Retina (tissue), 1 donor: ENCODE results near the gene KRTAP23-1.

Experiments
- DNase-seq: peaks from one replicate; pipeline ENCODE4 v3.0.0-alpha.2; 2016

The KRTAP23-1 gene, protein sequence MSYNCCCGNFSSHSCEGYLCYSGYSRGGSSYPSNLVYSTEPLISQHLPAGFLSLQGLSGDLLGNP

GRCh38 chr21:30348506-30348905, at the start of gene KRTAP23-1:
Gene KRTAP23-1 (minus strand): TSS chr21:30348606. CDS start chr21:30348606, 0 bp downstream.
- DNase-seq: no peak

DNA sequence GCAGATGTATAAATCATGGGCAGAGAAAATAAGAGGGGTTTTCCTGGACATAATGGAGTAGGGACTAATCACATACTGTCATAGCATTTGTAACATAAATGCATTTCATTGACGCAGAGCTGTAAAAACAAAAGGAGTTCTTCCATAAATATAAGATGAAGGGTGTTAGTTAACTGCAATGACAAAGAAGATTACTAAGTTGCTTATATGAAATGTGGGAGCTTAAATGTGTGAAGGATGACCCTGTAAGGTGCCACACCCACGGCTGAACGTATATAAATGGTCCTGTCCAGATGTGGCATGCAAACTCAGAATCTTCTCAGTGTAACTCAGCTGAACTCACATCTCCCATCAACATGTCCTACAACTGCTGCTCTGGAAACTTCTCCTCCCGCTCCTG, 47.3 kb upstream of the KRTAP23-1 start, which contains the start of gene KRTAP13-1:
Gene KRTAP13-1 (plus strand): TSS at position 301 of the 400 bp plus-strand sequence. CDS start 56 bp downstream, at position 357.
- no peak for DNase-seq

DNA sequence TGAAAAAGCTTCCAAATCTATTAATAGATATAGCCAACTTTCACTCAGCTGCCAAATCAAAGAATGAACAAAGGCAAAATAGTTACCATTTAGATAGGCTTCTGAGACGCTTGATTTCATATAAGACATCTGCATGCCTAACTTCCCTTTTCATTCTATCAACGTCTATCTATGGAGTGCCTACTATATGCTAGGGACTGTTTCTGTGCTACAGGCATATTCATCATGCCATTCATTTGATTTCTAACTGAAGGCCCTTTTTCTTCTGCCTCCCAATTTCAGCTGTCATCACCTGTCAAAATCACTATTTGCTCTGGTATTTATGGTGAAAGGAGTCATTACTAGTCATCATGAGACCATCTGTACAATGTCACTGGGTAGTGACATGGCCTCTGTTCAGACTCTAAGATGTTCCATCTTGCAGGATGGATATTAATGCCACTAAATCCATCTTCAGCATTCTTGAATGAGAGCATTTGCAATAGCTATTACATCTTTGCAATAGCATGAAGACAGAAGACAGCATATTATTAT, 43.2 kb upstream of the KRTAP23-1 start:
- DNase-seq: no peak

GRCh38 chr21:30382201-30382600, 33.8 kb upstream of the KRTAP23-1 start:
- no peak for DNase-seq

DNA sequence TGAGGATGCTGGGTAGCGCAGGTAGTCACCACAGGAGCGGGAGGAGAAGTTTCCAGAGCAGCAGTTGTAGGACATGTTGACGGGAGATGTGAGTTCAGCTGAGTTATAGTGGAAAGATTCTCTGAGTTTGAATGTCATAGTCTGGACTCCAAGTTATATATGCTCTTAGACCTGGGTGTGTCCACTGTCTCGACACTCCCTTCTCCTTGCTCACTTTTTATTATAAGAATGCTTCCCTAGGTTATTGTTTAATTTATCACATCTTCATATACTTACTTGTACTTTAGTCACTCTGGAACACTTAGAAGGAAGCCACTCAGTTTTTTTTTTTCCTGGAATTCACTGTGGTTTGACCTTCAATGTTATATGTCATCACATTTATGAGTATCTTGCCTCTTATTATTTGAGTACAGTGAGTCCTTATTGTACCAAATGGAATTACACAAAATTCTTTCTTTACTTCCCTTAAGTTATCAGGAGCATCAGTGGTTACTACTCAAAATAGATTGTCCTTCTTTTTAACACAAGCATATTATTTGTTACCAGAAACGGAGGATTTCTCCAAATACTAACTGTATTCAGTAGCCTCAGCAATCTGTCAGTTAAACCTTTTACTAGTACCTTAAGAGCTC, 23.8 kb upstream of the KRTAP23-1 start, which contains the start of gene KRTAP13-2:
Gene KRTAP13-2 (minus strand): TSS at position 133 of the 632 bp plus-strand sequence. CDS start 58 bp downstream, at position 75.
- no peak for DNase-seq

- no peak for DNase-seq
These were observed 7.5 kb upstream of the KRTAP23-1 start for GRCh38 chr21:30355906-30356305.

- no peak for DNase-seq
These were observed 6.1 kb upstream of the KRTAP23-1 start for GRCh38 chr21:30354308-30355005.

GRCh38 chr21:30351534-30351933, 3.1 kb upstream of the KRTAP23-1 start:
- no peak for DNase-seq

DNA sequence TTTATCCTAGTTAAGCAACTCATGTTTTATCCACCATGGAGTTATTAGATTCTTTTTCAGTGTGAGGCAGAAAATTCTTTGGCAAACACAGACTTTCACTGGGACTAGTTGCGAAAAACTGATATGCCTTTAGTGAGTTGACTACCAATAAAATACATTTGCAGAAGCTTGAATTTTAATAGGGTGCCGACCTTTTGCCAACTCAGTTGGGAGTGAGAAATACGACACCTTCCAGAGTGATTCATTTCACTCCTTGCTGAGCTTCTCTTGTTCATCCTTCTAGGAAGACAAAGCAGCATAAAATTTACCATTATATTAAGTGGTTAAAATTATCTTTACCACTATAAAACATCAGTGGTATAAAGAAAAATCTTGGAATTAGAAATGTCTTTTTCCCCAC, 1.2 kb upstream of the KRTAP23-1 start:
- DNase-seq: no peak

GRCh38 chr21:30345014-30345413, 3.4 kb downstream of the KRTAP23-1 start:
- DNase-seq: no peak

DNA sequence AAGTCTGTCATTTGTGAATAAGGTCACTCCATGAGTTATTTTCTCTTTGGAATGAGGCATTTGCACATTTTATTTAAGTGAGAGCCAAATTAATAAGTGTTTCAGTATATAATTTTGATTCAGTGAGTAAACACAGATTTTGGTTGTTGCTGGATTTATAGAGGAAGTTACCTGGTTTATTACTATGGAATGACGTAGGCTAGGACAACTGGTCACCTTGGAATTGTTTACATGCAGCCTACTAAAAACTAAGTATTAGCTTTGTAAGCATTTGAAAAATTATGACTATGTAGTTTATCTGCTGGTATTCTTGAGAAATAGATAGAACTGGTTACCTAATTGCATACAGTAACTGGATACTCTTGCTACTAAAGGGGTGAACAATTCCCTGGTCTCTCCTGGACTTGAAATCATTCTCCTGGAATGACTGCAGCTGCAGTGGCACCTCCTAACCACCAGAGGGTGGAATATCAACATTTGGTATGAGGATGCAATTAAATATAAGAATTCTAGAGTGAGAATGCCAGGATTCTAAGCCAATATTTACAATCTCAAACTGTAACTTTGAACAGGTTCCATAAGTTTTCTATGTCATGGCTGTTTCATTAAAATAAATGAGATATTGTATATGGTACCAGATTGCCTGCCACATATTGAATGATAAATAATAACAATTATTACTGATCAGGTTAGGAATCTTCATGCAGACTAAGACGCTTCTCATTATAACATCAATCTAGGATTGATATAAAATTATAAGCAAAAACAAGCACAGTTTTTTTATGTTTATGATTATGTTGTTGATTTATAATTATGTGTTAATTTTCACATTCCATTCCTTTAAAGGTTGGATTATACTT, 7.5 kb downstream of the KRTAP23-1 start:
- DNase-seq: no peak

- no peak for DNase-seq
These were observed 9.7 kb downstream of the KRTAP23-1 start for GRCh38 chr21:30338717-30339116.

DNA sequence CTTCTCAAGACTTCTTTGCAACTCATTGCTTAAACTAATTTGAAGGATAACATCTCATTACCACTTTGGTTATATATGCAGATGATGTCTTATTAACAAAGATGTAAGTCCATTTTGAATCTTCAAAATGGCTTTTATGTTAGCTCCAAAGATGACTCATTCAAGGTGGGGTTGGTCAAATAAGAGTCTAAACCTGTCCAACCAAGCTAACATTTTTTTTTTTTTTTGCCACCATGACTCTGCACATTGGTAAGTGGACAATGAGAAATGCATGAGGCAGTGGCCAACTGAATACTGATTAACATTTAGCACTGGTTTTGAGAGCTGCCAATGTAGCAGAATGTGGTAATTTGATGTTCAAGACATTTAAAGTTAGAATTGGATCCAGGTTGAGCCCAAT, 10.6 kb downstream of the KRTAP23-1 start:
- DNase-seq: no peak

DNA sequence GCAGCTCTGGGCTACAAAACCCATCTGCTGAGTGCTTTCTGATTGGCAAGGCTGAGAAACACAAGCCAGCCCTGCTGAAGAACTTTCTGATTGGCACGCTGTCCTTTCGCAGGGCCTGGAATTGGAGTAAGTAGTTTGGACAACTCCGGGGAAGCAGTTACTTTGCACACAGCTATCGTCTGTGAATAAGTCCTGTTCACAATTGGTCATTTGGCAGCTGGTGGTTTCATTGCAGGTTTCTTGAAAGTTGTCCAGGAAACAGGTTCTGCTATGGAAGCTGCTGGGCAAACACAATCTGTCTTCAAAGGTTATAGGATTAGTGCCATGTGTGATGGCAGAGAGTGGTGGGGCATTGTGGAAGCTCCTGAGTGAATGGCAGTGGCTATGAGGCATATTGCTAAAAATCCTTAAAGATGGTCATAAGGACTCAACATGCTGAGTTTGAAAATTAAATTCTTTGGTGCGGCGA, 11.1 kb downstream of the KRTAP23-1 start, which contains the start of gene KRTAP27-1:
Gene KRTAP27-1 (minus strand): TSS at position 419 of the 469 bp plus-strand sequence. CDS start 26 bp downstream, at position 393.
- no peak for DNase-seq

DNA sequence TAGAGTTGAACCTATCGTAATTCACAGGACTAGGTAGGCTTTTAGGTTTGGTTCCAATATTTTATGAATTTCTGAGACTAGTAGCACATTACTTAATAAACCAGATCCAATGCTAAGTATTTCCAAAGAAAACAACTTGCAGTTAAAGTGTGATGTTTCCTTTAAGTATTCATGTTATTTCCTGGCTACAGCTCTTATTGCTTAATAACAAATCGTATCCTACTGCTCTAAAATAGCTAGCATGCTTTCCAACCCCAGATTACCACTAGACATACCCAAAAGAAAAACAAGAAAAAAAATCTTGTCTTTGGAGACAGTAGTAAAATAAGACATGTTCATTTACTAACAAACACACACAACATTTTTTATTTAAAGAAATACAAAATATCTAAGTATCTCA, 11.8 kb downstream of the KRTAP23-1 start:
- no peak for DNase-seq

DNA sequence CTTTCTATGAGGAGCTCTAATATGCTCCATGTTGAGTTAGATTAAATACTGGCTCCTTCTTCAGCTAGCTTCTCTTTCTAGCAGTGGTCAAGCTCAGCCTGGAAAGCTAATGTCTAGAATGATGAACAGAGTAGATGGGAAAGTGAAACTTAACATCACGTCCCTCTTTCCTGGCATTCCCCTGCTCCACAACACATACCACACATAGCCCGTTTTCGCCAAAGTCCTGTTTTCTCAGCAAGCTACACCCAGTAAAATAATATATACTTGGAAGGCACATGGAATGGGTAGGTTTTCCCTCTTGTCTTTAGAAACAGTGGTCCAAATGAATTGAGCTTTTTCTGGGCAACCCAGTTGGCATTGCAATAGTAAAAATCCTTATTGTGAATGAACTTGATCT, 14.7 kb downstream of the KRTAP23-1 start:
- DNase-seq: no peak

DNA sequence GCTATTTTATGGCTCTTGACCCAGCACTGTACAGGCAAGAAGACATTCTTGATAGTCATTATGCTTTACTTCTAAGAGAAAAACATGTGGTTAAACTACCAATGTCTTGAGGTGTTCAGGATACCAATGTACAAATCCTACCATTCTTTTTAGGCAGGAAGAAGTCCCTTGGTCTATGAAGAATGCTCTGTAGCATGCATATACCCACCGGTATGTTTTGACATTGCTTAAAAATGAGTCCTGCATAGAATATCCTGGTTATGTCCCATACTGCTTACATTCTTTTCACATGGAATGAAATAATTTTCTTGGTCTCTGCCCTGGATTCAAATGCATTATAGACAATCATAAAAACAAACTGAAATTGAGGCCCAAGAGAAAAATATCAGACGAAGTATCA, 15.7 kb downstream of the KRTAP23-1 start:
- no peak for DNase-seq

GRCh38 chr21:30329203-30329875, 19.1 kb downstream of the KRTAP23-1 start:
- DNase-seq: no peak

GRCh38 chr21:30326390-30326789, 22.0 kb downstream of the KRTAP23-1 start:
- no peak for DNase-seq

- no peak for DNase-seq
These were observed 28.2 kb downstream of the KRTAP23-1 start, which contains the start of gene KRTAP26-1 for GRCh38 chr21:30320215-30320614. Gene KRTAP26-1 (minus strand): TSS chr21:30320315. CDS start chr21:30320035, 280 bp downstream.

DNA sequence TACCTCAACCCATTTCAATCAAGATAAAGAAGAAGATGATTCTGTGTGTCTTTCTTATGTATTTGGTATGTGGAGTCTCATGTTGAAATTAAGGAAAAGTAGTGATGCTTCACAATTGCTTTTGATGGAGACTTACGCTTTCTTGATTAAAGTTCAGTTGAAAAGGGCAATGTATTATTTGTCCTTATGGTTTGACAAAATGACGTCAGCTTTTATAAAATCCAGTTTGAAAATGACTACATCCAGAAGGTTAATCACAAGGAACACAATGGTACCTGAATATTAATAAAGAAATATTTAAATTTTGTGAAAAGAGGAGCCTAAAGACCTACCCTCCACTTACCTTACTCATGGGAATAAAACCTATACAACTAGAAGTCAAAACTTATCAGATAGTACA, 32.7 kb downstream of the KRTAP23-1 start:
- DNase-seq: no peak

DNA sequence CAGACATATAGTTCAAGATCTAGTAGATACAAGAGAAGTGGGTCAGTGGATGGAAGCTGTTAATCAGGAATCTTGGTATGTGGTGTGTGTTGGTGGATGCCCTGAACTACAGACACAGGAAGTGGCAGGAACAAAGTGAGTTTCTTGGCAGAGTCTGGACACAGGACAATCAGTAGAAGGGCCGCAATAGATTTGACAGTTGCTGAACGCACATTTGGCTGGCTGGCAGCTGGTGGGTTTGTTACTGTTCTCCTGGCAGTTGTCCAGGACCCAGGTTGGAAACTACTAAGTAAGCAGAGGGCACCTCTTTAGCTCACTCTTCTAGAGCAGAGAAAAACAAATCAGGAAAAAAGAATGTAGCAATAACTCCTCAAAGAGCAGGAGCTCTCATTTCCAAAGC, 41.5 kb downstream of the KRTAP23-1 start:
- no peak for DNase-seq
